GM12864 (cell line): Measurements from ENCODE around the gene CAPN2.

ENCODE experiments used
- DNase-seq: peaks from one replicate; pipeline ENCODE4 v3.0.0-alpha.2; 2011; ENCODE audit warnings: low read depth
- H3K4me3 ChIP-seq: 2 replicates; pipeline ENCODE4 v1.5.1; 2011; ENCODE audit warnings: mild to moderate bottlenecking, low read depth, low read length, control low read depth
- TF ChIP-seq, protein P1 (sequence below): IDR thresholded peaks from 2 replicates; pipeline ENCODE4 v1.5.1; 2011; ENCODE audit warnings: low read depth, mild to moderate bottlenecking, moderate library complexity, low read length, control low read depth, inconsistent platforms; ENCODE audit errors: missing control alignments

The CAPN2 gene

DNA sequence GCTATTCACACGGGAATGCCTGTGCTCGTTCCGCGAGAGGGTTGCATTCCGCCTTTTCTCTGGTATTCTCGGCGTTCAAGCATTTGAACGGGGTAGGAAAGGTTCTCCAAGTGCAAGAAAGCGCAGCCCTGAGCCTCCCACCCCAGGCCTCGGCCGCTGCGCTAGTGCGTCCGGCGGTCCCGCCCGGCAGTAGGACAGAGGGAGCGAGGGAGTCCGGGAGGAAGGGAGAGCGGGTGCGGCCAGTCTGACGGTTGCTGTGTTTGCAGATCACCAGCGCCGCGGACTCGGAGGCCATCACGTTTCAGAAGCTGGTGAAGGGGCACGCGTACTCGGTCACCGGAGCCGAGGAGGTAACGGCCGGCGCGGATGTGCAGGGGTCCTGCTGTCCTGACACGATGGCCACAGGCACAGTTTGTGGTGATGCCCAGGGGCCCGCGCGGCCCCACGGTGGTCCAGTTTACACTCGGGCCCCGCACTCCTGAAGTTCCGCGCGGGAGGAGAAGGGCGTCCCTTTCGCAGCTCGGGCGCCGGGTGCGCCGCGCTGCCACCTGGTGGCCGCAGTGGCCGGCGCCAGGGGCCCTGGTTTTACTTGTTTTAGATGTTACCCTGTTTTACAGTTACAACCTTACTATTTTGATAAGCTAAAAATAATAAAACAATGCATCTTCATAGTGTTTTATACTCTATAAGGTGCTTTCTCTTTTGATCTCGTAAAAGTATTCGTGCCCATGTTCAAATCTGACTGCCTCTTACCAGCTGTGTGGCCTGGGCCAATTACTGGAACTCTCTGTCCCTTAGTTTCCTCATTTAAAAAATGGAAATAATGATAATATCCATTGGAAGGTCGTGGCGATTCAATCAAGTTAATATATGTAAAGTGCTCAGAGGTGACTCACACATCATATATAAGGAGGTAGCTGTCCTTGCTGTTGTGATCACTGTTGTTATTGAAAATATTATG lies 36.7 kb downstream of the CAPN2 start:
- TF ChIP-seq, protein P1, sequence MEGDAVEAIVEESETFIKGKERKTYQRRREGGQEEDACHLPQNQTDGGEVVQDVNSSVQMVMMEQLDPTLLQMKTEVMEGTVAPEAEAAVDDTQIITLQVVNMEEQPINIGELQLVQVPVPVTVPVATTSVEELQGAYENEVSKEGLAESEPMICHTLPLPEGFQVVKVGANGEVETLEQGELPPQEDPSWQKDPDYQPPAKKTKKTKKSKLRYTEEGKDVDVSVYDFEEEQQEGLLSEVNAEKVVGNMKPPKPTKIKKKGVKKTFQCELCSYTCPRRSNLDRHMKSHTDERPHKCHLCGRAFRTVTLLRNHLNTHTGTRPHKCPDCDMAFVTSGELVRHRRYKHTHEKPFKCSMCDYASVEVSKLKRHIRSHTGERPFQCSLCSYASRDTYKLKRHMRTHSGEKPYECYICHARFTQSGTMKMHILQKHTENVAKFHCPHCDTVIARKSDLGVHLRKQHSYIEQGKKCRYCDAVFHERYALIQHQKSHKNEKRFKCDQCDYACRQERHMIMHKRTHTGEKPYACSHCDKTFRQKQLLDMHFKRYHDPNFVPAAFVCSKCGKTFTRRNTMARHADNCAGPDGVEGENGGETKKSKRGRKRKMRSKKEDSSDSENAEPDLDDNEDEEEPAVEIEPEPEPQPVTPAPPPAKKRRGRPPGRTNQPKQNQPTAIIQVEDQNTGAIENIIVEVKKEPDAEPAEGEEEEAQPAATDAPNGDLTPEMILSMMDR: peak; percentile 86
- peak overlapping the region; percentile 45 for H3K4me3 ChIP-seq
- DNase-seq: no peak

GRCh38 chr1:223750730-223751570 lies 38.6 kb downstream of the CAPN2 start:
- TF ChIP-seq, protein P1: no peak
- H3K4me3 ChIP-seq: no peak overlapping the region

DNA sequence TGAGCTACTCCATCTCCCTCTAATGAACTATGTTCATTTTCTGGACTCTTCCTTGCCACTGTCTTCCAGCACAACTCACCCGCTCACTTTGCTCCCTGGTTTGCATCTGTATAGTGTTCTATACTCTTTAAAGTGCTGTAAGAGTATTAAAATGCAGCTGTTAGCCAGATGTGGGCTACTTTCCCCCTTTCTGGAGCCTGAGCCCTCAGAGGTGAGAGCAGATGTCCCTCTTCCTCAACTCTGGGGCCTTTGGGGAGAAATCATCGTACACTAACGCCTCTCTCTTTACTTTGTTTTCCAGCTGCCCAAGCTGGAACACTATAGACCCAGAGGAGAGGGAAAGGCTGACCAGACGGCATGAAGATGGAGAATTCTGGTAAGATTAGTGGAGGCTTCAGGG lies 39.4 kb downstream of the CAPN2 start:
- no peak overlapping the region for H3K4me3 ChIP-seq
- TF ChIP-seq, protein P1: no peak
- no peak for DNase-seq

More at GRCh38 chr1:223750730-223751570, 38.6 kb downstream of the CAPN2 start:
- no peak for DNase-seq

DNA sequence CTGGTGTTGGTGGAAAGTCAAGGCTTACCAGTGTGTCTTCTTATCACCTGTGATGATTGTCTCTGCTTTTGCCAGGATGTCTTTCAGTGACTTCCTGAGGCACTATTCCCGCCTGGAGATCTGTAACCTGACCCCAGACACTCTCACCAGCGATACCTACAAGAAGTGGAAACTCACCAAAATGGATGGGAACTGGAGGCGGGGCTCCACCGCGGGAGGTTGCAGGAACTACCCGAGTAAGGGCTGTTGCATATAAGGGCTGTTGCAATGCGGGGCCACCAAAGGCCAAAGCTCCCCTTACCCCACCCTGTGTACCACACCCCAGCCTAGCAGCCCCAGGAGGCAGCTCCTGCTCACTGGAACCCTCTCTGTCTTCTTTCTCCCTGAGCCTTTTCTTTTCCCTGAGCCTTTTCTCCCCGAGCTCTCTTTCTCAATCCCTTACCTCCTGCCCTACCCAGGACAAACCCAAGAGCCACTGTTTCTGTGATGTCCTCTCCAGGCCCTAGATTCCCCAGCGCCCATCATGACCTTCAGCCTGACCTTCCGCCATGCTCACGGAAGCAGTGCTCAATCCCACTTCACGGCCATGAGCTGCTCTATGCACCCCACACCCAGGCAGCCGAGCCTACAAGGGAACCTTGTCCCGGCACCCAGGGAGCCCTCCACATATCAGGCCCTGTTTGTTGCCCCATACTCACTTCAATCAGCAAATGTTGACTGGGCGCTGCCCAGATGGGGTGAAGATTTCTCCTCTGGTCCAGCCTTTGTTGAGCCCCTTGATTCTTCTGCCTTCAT lies 40.6 kb downstream of the CAPN2 start:
- H3K4me3 ChIP-seq: no peak overlapping the region
- DNase-seq: no peak

DNA sequence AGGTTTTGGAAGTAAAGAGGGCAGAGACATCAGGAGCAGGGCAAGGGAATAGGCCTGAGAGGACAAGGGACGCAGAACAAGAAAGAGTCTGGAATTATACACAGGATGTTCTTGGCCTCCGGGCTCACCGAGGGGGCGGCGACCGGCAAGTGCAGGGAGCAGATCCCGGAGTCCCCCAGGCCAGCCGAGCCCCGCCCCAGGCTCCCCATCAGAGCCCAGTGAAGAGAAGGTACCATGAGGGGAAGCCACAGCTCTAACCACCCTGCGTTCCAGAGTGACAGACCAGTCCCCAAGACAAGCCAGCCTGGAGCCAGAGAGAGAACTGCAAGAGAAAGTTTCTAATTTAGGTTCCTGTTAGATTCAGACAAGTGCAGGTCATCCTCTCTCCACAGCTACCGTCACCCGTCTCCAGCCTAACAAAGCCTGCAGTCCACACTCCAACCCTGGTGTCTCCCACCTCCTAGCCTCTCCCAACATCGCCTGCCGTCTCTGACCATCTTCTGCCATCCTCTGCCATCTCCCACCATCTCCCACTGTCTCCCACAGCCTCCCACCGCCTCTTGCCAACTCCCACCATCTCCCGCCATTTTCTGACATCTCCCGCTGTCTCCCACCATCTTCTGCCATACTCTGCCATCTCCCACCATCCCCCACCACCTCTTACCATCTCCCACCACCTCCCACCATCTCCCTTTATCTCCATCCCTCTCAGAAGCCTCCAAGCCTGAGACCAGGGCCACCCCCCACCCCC lies 42.5 kb downstream of the CAPN2 start:
- TF ChIP-seq, protein P1: no peak
- no peak overlapping the region for H3K4me3 ChIP-seq
- no peak for DNase-seq

More for the DNA sequence above, 40.6 kb downstream of the CAPN2 start:
- TF ChIP-seq, protein P1: no peak

DNA sequence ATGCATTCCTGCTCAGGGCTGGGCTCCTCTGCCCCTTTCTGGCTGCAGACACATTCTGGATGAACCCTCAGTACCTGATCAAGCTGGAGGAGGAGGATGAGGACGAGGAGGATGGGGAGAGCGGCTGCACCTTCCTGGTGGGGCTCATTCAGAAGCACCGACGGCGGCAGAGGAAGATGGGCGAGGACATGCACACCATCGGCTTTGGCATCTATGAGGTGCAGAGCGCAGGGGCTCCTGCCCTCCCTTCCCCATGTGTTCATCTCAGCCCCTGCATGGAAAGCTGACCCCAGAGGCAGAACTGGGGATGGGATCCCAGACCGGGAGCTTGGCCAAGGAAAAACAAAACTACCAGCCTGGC lies 43.1 kb downstream of the CAPN2 start:
- H3K4me3 ChIP-seq: no peak overlapping the region
- no peak for DNase-seq
- TF ChIP-seq, protein P1: no peak
